Activated naive CD4-positive, alpha-beta T cell (primary cell): ENCODE measurements around the gene UBXN1.
"Not testable (repeated sequence)": the region's sequence is repeated elsewhere in the genome, so short reads cannot be mapped to it uniquely, and the experiment has no call there.

Experiments used
- DNase-seq, 4 experiments: peaks; one replicate each; lab custom pipeline; 2025; lab: John Stamatoyannopoulos, UW

Gene UBXN1

DNA sequence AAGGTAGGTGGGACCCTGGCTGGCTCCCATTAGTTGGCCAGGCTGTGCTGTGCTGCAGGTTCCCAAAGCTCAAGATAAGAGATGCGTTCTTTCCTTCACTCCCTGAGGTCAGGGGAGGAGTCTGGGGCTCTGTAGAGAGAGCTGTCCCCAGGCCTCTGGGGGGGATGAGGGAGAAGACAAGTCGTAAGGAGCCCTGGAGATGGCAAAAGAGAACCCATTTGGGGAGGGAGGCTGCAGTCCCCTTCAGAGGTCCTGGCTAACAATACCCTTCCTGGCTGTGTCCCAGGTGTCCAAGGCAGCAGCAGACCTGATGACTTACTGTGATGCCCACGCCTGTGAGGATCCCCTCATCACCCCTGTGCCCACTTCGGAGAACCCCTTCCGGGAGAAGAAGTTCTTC lies 29.5 kb upstream of the UBXN1 start:
- no peak for DNase-seq

DNA sequence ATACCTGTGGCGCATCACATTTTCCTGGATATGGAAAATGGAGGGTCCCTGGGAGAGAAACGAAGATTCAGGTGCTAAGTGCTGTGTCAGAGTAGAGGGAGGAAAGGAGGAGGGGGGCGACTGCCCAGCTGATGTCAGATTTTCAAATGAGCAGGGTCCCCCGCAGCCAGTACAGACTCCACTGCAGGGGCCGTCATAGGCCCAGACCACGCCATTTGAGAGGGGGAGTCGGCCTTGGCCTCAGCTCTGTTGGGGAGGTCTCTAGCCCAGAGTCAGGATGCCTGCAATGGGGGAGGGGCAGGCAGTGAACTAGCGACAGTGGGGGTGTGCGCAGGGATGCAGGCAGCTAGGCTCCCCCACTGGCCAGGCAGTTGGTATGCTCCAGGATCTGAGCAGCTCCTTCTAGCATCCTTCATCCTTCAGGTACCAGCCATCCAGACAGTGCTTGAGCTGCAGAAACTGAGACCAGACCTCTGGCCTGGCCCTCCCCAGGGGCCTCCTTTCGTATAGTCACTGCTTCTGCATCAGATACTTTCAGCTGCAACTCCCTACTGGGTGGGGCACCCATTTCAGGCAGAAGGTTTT lies 28.5 kb upstream of the UBXN1 start, which contains the start of the genes BSCL2 and GNG3:
BSCL2 (minus strand) TSS at position 148 of the 585 bp plus-strand sequence. CDS start 229 bp downstream, outside the sequence.
GNG3 (plus strand) TSS at position 400 of the 585 bp plus-strand sequence. CDS start 620 bp downstream, outside the sequence.
- no peak for DNase-seq

DNA sequence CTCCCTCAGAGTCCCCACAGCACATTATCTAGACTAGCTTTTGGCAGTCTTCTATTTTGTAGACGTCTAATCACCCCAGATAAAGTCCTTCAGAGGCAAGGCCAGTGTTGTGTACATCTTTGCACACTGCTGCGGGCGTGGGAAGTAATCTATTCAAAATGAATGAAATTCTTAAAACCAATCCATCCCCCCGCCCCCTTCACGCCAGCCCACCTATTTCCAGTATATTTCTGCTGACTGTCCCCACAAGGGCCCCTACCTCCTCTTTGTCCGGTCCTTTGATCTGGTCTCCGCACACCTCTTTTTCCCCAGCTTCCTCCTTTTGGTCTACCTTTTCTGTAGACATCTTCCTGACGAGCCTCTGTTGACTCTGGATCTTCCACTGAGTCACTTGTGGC lies 28.0 kb upstream of the UBXN1 start:
- DNase-seq: no peak

DNA sequence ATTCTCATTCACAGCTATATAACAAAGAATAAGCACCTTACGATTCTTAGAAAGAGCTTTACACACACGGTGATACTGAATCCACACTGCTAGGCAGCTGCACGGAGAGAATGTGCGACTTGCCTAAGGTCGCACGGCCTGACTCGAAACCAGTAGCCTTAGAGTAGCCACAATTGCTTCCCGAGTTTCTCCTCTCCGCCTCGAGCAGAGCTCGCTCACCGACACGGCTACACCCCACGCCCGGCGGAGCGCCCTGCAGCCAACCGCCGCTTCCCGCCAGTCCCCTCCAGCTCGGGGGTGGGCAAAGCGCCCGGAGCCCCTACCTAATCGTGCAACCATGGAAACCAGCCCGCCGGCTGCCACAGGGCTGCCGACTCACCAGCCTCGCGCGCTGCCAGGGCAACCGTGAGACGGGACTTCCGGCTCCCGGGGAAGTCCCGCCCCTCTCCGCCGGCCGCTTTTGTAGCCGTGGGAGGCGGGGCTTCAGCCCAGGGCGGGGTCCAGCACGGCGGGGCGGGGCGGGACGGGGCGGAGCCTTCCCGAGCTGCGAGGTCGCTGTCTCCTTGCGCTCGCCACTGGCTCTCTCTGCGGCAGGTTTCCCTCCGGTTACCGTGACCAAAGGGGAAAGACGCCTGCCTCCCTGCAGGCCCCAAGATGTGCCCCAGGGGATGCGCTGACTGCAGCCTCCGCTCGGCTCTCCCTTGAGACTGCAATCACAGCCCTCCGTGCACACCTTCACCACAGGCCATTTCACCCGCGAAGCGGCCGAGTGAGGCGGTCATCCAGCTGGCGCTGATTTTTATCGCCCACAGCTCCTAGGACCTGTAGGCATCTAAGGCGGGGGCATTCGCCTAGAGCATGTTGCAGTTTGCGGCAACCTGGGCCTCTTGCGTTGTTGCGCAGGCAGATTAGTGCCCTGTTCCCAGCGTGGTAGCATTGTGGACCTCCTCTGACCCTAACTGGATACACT lies 27.3 kb upstream of the UBXN1 start:
- DNase-seq: peak; percentile 83 to 95 (median 94)

DNA sequence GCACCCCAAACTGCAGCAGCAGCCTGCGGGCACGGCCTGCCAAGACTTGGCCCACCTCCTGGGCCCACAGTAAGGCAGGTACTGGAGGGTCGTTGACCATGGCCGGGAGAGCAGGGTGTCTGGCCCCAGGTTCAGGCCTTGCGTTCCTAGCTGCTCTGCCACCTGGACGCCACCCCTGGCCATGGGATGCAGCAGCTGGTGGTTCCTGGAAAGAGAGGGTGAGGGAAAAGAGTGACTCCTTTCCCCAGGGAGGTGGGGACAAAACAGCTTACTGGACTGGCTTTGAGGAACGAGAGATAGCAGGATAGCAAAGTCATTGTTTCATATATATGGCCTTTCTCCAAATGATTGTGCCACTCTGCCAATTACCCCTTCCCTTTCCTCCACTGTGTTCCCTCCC lies 26.5 kb upstream of the UBXN1 start:
- DNase-seq: no peak

DNA sequence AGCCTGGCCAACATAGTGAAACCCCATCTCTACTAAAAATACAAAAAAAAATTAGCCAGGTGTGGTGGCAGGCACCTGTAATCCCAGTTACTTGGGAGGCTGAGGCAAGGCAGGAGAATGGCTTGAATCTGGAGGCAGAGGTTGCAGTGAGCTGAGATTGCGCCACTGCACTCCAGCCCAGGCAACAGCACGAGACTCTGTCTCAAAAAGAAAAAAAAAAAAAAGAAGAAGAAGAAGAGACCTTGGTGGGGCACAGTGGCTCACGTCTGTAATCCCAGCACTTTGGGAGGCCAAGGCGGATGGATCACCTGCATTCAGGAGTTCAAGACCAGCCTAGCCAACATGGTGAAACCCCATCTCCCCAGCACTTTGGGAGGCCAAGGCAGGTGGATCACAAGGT lies 25.0 kb upstream of the UBXN1 start:
- DNase-seq: not testable (repeated sequence)

DNA sequence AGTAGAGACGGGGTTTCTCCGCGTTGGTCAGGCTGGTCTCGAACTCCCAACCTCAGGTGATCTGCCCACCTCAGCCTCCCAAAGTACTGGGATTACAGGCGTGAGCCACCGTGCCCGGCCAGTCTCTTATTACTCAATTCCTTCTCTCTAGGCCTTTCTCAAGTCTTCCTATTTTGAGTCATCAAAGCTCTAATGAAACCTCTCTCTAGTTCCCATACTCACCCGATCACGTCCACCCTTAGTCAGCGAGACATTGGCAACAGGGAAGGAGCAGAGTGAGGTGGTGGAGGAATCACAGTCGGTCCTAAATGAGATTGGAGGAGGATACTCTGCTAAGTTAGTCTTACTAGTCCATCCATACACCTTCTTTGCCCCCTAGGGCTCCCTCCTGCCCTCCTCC lies 23.4 kb upstream of the UBXN1 start:
- no peak for DNase-seq

DNA sequence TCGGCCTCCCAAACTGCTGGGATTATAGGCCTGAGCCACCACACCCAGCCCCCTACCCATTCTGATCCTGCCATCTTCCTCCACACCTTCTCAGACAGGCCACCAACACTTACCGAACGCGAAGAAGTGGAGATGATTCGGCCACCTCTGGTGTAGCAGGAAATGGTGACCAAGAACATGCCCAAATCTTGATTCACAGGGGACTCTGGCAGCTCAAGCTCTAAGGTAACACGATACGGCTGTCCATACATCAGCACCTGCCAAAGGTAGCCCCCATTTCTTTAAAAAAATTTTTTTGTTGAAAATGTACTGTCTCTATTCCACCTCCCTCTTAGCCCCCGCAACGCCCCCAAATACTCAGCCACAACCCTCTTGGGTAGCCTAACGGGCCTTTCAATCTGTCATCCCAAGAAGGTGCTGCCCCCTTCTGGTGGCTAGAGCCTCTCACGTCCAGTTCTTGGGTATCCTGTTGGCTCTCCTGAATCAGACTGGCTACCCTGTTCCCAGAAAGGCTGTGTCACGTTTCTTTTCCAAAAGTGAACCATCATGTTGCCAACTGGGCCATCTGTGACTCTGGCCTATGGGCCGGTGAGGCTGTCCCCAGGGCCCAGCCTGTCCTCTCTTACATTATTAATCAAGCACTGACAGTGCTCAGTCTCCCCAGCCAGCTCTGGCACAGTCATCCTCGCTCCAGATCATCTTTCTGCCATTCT lies 15.7 kb upstream of the UBXN1 start:
- DNase-seq: peak; percentile 15 to 65 (median 51)

DNA sequence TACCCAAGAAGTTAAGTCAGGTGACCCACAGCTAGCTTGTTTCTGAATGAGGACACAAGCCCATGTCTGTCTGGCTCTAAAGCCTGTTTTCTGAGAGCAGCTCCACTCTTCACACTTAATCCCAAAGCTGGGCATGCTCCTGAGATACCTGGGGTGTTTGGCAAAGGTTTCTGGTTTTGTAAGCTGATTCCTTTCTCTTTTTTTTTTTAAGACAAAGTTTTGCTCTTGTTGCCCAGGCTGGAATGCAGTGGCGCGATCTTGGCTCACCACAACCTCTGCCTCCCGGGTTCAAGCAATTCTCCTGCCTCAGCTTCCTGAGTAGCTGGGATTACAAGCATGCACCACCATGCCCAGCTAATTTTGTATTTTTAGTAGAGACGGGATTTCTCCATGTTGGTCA lies 14.8 kb upstream of the UBXN1 start:
- DNase-seq: not testable (repeated sequence)

DNA sequence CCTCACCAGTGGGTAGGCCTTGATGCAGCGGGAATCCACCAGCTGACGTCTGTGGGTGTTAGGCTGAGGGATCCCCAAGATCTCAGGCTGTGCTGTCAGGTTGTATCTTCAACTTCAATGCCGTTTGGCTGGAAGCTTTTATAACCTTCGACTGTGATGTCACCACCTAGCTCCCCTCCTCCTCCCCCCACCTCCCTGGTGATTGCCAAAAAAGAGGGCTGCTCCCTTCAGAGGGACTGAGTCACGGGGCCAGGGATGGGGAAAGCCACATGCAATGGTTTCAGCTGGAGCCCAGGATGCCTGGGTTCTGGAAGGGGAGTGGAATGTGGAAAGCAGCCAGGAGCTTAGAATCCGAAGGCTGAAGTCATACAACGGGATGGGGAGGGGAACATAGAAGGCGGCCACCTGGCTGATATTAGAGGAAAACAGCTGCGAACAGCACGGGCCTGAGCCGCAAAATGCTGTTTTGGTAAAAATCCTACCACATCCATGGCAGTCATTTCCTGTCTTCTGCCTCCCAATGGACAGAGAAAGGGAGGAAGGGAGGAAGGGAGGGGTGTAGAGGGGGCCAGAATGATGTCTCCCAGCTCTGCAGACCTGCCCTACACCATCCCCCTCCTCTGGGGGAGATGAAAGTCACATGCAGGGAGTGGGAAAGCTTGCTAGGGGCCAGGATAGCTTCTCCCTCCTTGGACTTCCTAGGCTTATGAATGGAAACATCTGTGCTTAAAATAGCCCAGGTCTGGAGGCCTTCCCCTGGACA lies 10.7 kb upstream of the UBXN1 start, which contains the start of gene LRRN4CL:
LRRN4CL (minus strand) TSS at position 110 of the 763 bp plus-strand sequence. CDS start 1,022 bp downstream, outside the sequence.
- no peak for DNase-seq

DNA sequence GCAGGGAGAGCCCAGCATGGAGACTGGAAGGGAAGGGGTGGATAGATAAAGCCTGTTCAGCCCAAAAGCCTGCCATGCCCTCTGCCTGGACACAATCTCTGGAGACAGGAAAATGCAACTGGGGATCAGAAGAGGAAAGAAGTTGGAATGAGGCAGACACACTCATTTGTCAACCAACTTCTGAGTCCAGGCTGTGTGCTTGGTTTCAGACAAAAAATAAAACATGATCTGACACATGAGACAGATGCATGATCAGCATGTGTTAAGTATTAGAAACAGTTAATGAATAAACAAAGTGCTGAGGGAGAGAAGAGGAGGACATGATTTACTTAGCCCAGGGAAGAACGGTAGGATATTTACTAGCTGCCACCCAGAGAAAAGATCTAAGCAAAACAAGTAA lies 9.6 kb upstream of the UBXN1 start:
- DNase-seq: no peak

DNA sequence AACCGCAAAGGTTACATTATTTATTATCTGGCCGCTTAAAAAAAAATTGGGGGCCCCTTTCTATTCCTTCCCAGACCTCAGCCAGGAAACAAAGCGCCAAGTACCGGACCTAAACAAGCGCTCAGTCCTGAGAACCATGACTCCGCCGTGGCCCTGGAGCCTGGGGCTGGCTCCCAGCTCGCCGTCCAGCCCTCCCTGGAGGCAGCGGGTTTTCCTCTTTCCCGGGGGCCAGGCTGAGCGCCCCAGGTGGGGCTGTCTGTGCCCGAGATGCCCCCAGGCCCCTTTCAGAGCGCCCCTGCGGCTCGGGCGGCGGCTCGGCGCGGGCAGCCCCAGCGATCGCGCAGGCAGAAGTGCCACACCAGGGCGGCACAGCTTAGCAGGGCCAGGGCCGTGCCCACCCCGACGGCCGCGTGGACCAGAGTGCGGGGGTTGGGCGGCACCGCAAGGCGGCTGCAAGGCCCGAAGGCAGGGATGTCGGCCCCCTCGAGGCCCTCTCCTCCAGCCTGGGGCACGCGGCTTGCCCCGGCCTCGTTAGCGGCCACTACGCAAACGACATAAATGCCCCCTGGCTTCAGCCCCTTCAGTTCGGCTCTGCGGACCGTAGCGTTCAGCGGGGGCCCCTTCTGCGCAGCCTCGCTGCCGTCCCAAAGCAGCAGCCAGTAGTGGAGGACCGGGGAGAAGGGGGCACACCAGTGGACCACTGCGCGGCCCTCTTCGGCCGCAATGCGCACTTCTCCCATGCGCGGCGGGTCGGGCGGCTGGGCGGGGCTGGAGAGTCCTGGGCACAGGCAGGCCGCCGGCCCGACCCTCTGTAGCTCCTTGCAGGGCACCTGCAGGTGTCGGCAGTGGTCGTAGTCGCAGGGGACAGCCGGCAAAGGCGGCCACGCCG lies 8.9 kb upstream of the UBXN1 start:
- no peak for DNase-seq

DNA sequence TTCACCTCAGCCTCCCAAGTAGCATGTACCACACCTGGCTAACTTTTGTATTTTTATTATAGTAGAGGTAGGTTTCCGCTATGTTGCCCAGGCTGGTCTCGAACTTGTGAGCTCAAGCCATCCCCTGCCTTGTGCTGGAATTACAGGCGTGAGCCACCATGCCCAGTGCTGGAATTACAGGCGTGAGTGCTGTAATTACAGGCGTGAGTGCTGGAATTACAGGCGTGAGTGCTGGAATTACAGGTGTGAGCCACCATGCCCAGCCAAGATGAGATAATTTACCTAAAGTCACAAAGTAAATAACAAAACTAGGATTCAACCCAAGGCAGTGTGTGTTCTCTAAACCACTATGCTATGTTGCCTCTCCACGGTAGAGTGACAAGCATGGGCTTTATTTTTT lies 3.6 kb upstream of the UBXN1 start:
- DNase-seq: no peak

DNA sequence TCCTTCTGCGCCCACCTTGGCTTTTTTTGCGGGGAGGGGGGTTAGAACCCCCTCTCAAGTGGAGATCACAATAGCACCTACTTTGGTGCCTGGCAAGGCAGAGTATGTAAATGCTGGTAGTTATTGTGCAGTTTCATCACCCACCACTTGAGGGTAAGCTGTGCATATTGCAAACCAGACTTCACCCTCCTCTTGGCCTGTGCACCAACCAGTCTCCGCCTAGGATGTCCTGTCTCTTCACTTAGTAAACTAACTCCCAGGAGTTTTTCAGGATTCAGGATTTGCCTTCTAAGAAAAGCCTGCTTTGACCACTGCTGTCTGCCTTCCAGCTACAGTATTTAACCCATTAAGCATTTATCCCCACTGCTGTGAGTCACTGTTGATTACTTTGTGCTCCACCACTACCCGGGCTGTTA lies 2.0 kb upstream of the UBXN1 start:
- DNase-seq: peak in 2 of 4 experiments; percentile 7 to 12

DNA sequence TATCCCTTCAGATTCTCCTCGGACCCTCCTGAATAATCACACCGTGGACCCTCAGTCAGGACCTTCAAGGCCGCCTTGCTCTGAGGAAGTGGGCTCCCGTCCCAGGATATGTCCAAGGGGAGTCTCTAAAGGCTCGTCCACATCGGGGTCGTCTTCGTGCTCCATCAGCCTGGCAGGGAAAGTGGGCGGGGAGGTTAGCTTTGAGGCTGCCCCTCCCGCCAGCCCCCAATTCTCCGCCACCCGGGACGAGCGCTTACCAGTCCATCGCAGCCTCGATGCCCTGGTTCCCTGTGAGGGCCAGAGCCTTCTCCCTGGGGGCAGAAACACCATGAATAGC lies 472 bp downstream of the UBXN1 start:
- no peak for DNase-seq

DNA sequence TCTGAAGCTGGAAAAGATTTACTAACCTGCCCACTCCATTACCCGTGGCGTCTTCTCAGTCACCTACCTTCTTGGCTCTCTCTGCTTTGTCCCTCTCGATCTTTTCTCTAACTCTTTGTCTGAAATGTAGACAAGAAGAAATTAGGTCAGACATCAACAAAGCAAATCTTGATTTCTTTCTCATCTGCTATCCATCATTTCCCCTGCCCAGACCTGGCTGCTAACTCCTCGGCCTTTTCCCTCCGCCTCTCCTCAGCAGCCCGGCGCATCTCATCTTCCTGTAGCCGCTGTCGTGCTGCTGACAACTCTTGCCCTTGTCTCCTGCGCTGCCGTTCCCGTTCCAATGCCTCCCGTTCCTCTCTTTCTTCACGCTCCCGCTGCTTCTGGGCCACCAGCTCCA lies 1.2 kb downstream of the UBXN1 start:
- no peak for DNase-seq

DNA sequence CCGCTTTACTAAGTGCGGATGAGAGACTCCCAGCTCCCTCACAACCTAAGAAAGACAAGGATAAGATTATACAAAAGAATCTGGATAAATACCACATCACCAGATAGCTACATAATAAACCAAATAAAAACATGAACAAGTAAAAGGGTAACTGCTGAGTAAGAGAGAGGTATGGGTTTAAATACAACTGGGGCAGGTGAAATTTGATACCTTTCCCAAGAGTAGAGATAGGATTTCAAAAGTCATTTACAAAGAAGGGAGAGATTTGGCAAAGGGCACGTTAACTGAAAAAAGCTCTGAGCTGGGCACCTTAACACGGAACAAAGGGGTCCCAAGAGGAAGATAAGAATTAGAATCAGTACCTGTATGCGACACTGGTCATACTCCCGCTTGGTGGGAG lies 1.7 kb downstream of the UBXN1 start:
- DNase-seq: no peak

DNA sequence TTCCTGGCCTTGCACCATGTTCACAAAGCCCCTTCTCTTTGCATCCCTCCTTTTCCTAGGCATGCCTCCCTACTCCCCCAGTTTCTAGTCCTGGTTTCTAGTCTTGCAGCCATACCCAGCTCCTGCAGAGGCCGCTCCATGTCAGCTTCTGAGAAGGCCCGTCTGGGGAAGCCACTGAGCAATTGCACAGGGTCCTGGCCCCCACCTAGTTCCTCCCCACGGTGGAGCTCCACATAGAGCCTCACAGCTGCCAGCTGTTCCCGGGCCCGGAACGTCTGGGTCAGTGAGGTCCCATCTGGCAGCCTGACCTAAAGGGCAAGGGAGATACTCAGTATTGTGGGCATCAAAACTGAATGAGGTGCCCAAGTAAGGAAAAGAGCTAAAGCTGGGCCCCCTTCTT lies 2.2 kb downstream of the UBXN1 start:
- DNase-seq: no peak

DNA sequence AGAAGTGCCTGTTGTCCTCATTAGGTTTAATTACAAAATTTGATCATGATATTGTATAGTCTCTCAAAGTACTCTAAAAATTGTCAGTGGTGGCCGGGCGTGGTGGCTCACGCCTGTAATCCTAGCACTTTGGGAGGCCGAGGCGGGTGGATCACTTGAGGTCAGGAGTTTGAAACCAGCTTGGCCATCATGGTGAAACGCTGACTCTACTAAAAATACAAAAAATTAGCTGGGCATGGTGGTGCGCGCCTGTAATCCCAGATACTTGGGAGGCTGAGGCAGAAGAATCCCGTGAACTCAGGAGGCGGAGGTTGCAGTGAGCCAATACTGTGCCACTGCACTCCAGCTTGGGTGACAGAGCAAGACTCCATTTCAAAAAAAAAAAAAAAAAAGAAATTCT lies 3.5 kb downstream of the UBXN1 start:
- not testable (repeated sequence) for DNase-seq

DNA sequence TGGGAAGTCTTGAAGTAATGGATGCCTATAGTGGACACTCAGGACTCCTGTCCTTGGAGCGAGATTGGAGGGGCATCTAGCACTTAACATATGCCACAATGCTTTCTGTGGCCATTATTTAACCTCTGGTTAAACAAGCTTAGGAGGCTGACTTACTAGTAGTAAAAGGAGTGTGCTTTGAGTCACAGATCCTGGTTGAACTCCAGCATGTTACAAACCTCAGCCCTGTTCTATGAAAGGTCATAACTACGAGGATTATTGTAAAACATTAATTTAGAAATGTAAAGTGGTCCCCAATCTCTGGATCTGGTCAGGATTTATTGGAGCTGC lies 5.7 kb downstream of the UBXN1 start:
- no peak for DNase-seq
